ENCODE measurements around the gene C2CD4B.

DNA sequence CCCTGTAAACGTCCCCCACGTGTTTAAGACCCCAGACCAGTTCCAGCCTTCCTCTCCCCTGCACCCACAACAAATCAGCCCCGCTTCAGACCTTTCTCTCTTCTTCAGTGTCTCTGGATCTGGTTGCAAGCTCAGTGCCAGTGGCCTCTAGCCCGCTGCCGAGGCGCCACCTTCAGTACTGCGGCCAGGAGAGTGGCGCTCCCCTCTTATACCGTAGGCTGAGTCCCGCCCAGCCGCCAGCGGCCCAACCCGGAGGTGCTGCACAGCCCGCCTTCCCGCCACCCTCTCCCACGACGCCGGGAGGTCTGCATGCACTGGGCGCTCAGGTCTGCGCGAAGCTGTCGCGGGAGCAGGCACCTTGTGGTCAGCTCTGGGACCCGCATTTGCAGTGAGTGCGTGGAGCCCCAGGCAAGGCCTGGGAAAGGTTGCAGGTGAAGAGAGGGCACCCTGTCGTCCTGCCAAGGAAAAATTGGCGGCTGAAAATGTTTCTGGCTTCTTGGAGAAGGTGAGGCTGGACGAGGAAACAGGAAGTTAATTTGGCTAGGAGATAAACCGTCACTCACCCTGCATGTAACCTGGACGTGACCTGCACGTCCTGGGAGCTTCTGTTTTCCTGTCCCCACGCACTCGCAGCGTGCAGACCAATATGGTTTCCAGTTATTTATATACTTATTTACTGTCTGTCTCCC, at the start of gene C2CD4B:
- no peak for TF ChIP-seq KLF10 (tag by site-specific recombination; IDR thresholded peaks at IDR 0.05)
- TF ChIP-seq PRDM1 (tag by site-specific recombination; IDR thresholded peaks at IDR 0.05) = no peak
- TF ChIP-seq, protein P1, sequence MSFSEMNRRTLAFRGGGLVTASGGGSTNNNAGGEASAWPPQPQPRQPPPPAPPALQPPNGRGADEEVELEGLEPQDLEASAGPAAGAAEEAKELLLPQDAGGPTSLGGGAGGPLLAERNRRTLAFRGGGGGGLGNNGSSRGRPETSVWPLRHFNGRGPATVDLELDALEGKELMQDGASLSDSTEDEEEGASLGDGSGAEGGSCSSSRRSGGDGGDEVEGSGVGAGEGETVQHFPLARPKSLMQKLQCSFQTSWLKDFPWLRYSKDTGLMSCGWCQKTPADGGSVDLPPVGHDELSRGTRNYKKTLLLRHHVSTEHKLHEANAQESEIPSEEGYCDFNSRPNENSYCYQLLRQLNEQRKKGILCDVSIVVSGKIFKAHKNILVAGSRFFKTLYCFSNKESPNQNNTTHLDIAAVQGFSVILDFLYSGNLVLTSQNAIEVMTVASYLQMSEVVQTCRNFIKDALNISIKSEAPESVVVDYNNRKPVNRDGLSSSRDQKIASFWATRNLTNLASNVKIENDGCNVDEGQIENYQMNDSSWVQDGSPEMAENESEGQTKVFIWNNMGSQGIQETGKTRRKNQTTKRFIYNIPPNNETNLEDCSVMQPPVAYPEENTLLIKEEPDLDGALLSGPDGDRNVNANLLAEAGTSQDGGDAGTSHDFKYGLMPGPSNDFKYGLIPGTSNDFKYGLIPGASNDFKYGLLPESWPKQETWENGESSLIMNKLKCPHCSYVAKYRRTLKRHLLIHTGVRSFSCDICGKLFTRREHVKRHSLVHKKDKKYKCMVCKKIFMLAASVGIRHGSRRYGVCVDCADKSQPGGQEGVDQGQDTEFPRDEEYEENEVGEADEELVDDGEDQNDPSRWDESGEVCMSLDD (tag by site-specific recombination; IDR thresholded peaks at IDR 0.05) = no peak
- TF ChIP-seq, protein P2, sequence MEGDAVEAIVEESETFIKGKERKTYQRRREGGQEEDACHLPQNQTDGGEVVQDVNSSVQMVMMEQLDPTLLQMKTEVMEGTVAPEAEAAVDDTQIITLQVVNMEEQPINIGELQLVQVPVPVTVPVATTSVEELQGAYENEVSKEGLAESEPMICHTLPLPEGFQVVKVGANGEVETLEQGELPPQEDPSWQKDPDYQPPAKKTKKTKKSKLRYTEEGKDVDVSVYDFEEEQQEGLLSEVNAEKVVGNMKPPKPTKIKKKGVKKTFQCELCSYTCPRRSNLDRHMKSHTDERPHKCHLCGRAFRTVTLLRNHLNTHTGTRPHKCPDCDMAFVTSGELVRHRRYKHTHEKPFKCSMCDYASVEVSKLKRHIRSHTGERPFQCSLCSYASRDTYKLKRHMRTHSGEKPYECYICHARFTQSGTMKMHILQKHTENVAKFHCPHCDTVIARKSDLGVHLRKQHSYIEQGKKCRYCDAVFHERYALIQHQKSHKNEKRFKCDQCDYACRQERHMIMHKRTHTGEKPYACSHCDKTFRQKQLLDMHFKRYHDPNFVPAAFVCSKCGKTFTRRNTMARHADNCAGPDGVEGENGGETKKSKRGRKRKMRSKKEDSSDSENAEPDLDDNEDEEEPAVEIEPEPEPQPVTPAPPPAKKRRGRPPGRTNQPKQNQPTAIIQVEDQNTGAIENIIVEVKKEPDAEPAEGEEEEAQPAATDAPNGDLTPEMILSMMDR (tag by site-specific recombination; IDR thresholded peaks at IDR 0.05) = no peak
- TF ChIP-seq ZNF792 (tag by site-specific recombination; IDR thresholded peaks at IDR 0.05) = no peak
- TF ChIP-seq ZFP41 (tag by site-specific recombination; IDR thresholded peaks at IDR 0.05; ENCODE audit: borderline replicate concordance) = no peak
- no peak for TF ChIP-seq TRIM28 (IDR thresholded peaks at IDR 0.05; ENCODE audit: borderline replicate concordance, low read length)

Data from HEK293 (cell line).